ENCODE data around the gene ZNF57.

Gene ZNF57

GRCh38 chr19:2944775-2945574, 44.2 kb downstream of the ZNF57 start, which contains the start of gene ZNF77:
ZNF77 (minus strand) TSS chr19:2944971; CDS start chr19:2944840, 131 bp downstream.
- Histone ChIP-seq H4K20me1 (ENCODE audit: control insufficient read depth, insufficient read depth, low read depth, low read length) (peaks cover 7% of the 10 kb centered on the region; the same call in 1 of the 2 replicates), H3K4me2 (ENCODE audit: low read length) (peak within 1 kb of the TSS; percentile 72), H3F3A (ENCODE audit: control insufficient read depth, insufficient read depth) (0 out of 2 replicates have a peak, but pooled peaks cover 4% of the 10 kb centered on the region), H3K36me3 (ENCODE audit: control insufficient read depth, low read length) (0 out of 2 replicates have a peak, but pooled peaks cover 4% of the 10 kb centered on the region), H3K4me3 (ENCODE audit: low read length) (peak within 1 kb of the TSS; percentile 78), H3K9me2 (replicated peaks; ENCODE audit: control insufficient read depth, low read length) (no peaks in the 10 kb centered on the region), H3K27me3 (ENCODE audit: control insufficient read depth, low read length) (no peaks in the 10 kb centered on the region), H3K4me1 (ENCODE audit: control insufficient read depth, low read length) (peaks cover 13% of the 10 kb centered on the region), H3K27ac (ENCODE audit: low read depth, low read length) (no peak within 1 kb of the TSS), H3K79me2 (ENCODE audit: control insufficient read depth, low read length) (peaks cover 18% of the 10 kb centered on the region), H3K9me3 (ENCODE audit: control insufficient read depth, insufficient read depth, low read length) (no peaks in the 10 kb centered on the region)
- TF ChIP-seq CTCF (IDR thresholded peaks at IDR 0.05; ENCODE audit: low read depth, low read length, poor library complexity, severe bottlenecking) (no peak), EZH2phosphoT487 (IDR thresholded peaks at IDR 0.05; ENCODE audit: borderline replicate concordance, low read length) (no peak)

- peaks cover 7% of the 10 kb centered on the region; the same call in 1 of the 2 replicates for H4K20me1 ChIP-seq (ENCODE audit: control insufficient read depth, insufficient read depth, low read depth, low read length)
- peaks cover 23% of the 10 kb centered on the region for H3K79me2 ChIP-seq (ENCODE audit: control insufficient read depth, low read length)
- H3K27me3 ChIP-seq (ENCODE audit: control insufficient read depth, low read length), result no peaks in the 10 kb centered on the region
- peak overlapping the region; percentile 78 for H3K4me3 ChIP-seq (ENCODE audit: low read length)
- H3K27ac ChIP-seq (ENCODE audit: low read depth, low read length), result no peak overlapping the region
- peak overlapping the region; percentile 72 for H3K4me2 ChIP-seq (ENCODE audit: low read length)
- H3K9me3 ChIP-seq (ENCODE audit: control insufficient read depth, insufficient read depth, low read length), result no peaks in the 10 kb centered on the region
- 0 out of 2 replicates have a peak, but pooled peaks cover 4% of the 10 kb centered on the region for H3F3A ChIP-seq (ENCODE audit: control insufficient read depth, insufficient read depth)
- H3K9me2 ChIP-seq (replicated peaks; ENCODE audit: control insufficient read depth, low read length), result no peaks in the 10 kb centered on the region
- TF ChIP-seq CTCF (IDR thresholded peaks at IDR 0.05; ENCODE audit: low read depth, low read length, poor library complexity, severe bottlenecking) (no peak), EZH2phosphoT487 (IDR thresholded peaks at IDR 0.05; ENCODE audit: borderline replicate concordance, low read length) (no peak)
- H3K4me1 ChIP-seq (ENCODE audit: control insufficient read depth, low read length), result peaks cover 13% of the 10 kb centered on the region
- H3K36me3 ChIP-seq (ENCODE audit: control insufficient read depth, low read length), result peaks cover 7% of the 10 kb centered on the region; the same call in 1 of the 2 replicates
These were observed 45.0 kb downstream of the ZNF57 start for GRCh38 chr19:2945575-2946184.

- TF ChIP-seq CTCF (IDR thresholded peaks at IDR 0.05; ENCODE audit: low read depth, low read length, poor library complexity, severe bottlenecking) (no peak), EZH2phosphoT487 (IDR thresholded peaks at IDR 0.05; ENCODE audit: borderline replicate concordance, low read length) (no peak)
- peaks cover 7% of the 10 kb centered on the region; the same call in 1 of the 2 replicates for H4K20me1 ChIP-seq (ENCODE audit: control insufficient read depth, insufficient read depth, low read depth, low read length)
- peak overlapping the region; percentile 87 for H3K4me3 ChIP-seq (ENCODE audit: low read length)
- H3K36me3 ChIP-seq (ENCODE audit: control insufficient read depth, low read length), result peaks cover 7% of the 10 kb centered on the region; the same call in 1 of the 2 replicates
- H3K27ac ChIP-seq (ENCODE audit: low read depth, low read length), result peak overlapping the region; percentile 66
- peaks cover 13% of the 10 kb centered on the region for H3K4me1 ChIP-seq (ENCODE audit: control insufficient read depth, low read length)
- H3F3A ChIP-seq (ENCODE audit: control insufficient read depth, insufficient read depth), result 0 out of 2 replicates have a peak, but pooled peaks cover 4% of the 10 kb centered on the region
- H3K4me2 ChIP-seq (ENCODE audit: low read length), result peak overlapping the region; percentile 88
- H3K79me2 ChIP-seq (ENCODE audit: control insufficient read depth, low read length), result peaks cover 17% of the 10 kb centered on the region
- H3K27me3 ChIP-seq (ENCODE audit: control insufficient read depth, low read length), result no peaks in the 10 kb centered on the region
- no peaks in the 10 kb centered on the region for H3K9me2 ChIP-seq (replicated peaks; ENCODE audit: control insufficient read depth, low read length)
- no peaks in the 10 kb centered on the region for H3K9me3 ChIP-seq (ENCODE audit: control insufficient read depth, insufficient read depth, low read length)
These were observed 49.2 kb downstream of the ZNF57 start for GRCh38 chr19:2949939-2950285.
